GM11168 (cell line): ENCODE results near the gene PEA15.

ENCODE experiments used
- in situ Hi-C: fragments of 300-500 bp; cut with MboI; formaldehyde crosslinking; loops from one replicate; pipeline ENCODE4 v1.12.0; 2022; ENCODE audit warnings: low sequenced_read_pairs; ENCODE audit not compliant: unreplicated experiment

The PEA15 gene

GRCh38 chr1:160205242-160206035 is at the start of gene PEA15:
TSS of gene PEA15 (plus strand) at chr1:160205384. CDS start at chr1:160211545, 6,161 bp downstream.
- in situ Hi-C loops, result no loop called here

- in situ Hi-C loops, result no loop called here
These were observed 48.8 kb upstream of the PEA15 start for GRCh38 chr1:160156361-160156760.

- in situ Hi-C loops, result no loop called here
These were observed 48.0 kb upstream of the PEA15 start for GRCh38 chr1:160157174-160157573.

- in situ Hi-C loops, result no loop called here
These were observed 47.2 kb upstream of the PEA15 start for GRCh38 chr1:160158031-160158430.

- in situ Hi-C loops, result no loop called here
These were observed 46.6 kb upstream of the PEA15 start for GRCh38 chr1:160158534-160158933.

- in situ Hi-C loops, result no loop called here
These were observed 45.3 kb upstream of the PEA15 start for GRCh38 chr1:160159846-160160245.

- in situ Hi-C loops, result no loop called here
These were observed 43.0 kb upstream of the PEA15 start for GRCh38 chr1:160161965-160162705.

GRCh38 chr1:160162931-160163330 is 42.3 kb upstream of the PEA15 start:
- in situ Hi-C loops, result no loop called here

GRCh38 chr1:160163615-160164014 is 41.6 kb upstream of the PEA15 start:
- in situ Hi-C loops, result no loop called here

- in situ Hi-C loops, result no loop called here
These were observed 41.1 kb upstream of the PEA15 start for GRCh38 chr1:160164121-160164520.

- in situ Hi-C loops, result no loop called here
These were observed 38.9 kb upstream of the PEA15 start for GRCh38 chr1:160166166-160166868.

- in situ Hi-C loops, result no loop called here
These were observed 38.1 kb upstream of the PEA15 start for GRCh38 chr1:160167056-160167455.

GRCh38 chr1:160167580-160167979 is 37.6 kb upstream of the PEA15 start:
- in situ Hi-C loops, result no loop called here

GRCh38 chr1:160168016-160168415 is 37.2 kb upstream of the PEA15 start:
- in situ Hi-C loops, result no loop called here

GRCh38 chr1:160168609-160169369 is 36.4 kb upstream of the PEA15 start:
- in situ Hi-C loops, result no loop called here

GRCh38 chr1:160169553-160170399 is 35.4 kb upstream of the PEA15 start:
- in situ Hi-C loops, result loop anchor here (5.0 kb wide), 1 partner anchor 62 kb away; no protein-coding TSS in a partner anchor

GRCh38 chr1:160171354-160171753 is 33.8 kb upstream of the PEA15 start:
- in situ Hi-C loops, result loop anchor here (5.0 kb wide), 1 partner anchor 64 kb away; no protein-coding TSS in a partner anchor

- in situ Hi-C loops, result loop anchor here (5.0 kb wide), 1 partner anchor 65 kb away; no protein-coding TSS in a partner anchor
These were observed 33.2 kb upstream of the PEA15 start for GRCh38 chr1:160171980-160172379.

- in situ Hi-C loops, result no loop called here
These were observed 28.0 kb upstream of the PEA15 start for GRCh38 chr1:160177231-160177630.
